Measurements from ENCODE around the gene ZCCHC4. TPM values are rescaled to one million over a fixed set of nuclear protein-coding genes. Genes with fewer than 3 reads are reported as not detected.

Gene ZCCHC4
- total RNA-seq, 2 experiments from 2014 or later: 11.7 to 12.3 TPM

- ChIA-PET POLR2A (no interaction called here), CTCF (interaction anchor here (1.0 kb wide), 1 partner anchor 362 kb away, joined by 3 read pairs; no protein-coding TSS in a partner anchor)
- Mint-ChIP-seq H3K9me3 (ENCODE audit: low read depth) (no peaks in the 10 kb centered on the region), H3K27ac (no peak overlapping the region), H3K36me3 (ENCODE audit: low read depth) (peaks cover 37% of the 10 kb centered on the region), H3K4me1 (no peaks in the 10 kb centered on the region), H3K4me3 (no peak overlapping the region), H3K27me3 (no peaks in the 10 kb centered on the region)
- ATAC-seq: no peak
- intact Hi-C loops (cut with DNase I, micrococcal nuclease): no loop called here
- no peak for DNase-seq
Measured at GRCh38 chr4:25406081-25406692, 93.6 kb downstream of the ZCCHC4 start.

- POLR2A ChIA-PET: no interaction called here
- Mint-ChIP-seq H3K9me3 (ENCODE audit: low read depth) (no peaks in the 10 kb centered on the region), H3K36me3 (ENCODE audit: low read depth) (peaks cover 50% of the 10 kb centered on the region), H3K27me3 (no peaks in the 10 kb centered on the region), H3K4me1 (no peaks in the 10 kb centered on the region), H3K4me3 (no peak overlapping the region), H3K27ac (no peak overlapping the region)
- intact Hi-C loops (cut with DNase I, micrococcal nuclease): no loop called here
- ATAC-seq (no peak), DNase-seq (no peak)
- CTCF ChIA-PET: no interaction called here
Measured at GRCh38 chr4:25410820-25411529, 98.4 kb downstream of the ZCCHC4 start.

DNA sequence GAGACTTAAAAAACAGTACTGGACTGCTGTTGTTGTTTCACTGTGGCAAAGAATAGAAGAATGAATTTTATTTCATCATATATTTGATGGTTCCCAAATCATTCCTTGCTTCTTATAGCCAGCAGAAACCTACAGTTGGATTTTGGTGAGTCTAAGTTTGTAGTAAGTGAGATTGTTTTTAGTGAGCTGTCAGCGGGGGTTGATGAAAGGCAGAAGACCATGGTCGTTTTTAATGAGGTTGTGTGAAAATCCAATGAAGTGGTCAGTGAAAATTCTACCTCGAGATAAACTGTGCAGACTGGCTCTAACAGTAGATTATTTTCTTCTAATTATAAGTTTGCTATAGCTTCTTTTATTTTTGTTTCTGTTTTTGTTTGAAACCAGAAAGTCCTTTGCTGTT is 100.7 kb downstream of the ZCCHC4 start:
- ChIA-PET CTCF (interaction anchor here (0.6 kb wide), 2 partner anchors 81 to 206 kb away, joined by 3 to 5 read pairs; no protein-coding TSS in a partner anchor), POLR2A (no interaction called here)
- no peak for ATAC-seq
- Mint-ChIP-seq H3K27ac (no peak overlapping the region), H3K27me3 (no peaks in the 10 kb centered on the region), H3K36me3 (ENCODE audit: low read depth) (peaks cover 52% of the 10 kb centered on the region), H3K9me3 (ENCODE audit: low read depth) (no peaks in the 10 kb centered on the region), H3K4me1 (no peaks in the 10 kb centered on the region), H3K4me3 (no peak overlapping the region)
- intact Hi-C loops (cut with DNase I, micrococcal nuclease): no loop called here
- DNase-seq: no peak

DNA sequence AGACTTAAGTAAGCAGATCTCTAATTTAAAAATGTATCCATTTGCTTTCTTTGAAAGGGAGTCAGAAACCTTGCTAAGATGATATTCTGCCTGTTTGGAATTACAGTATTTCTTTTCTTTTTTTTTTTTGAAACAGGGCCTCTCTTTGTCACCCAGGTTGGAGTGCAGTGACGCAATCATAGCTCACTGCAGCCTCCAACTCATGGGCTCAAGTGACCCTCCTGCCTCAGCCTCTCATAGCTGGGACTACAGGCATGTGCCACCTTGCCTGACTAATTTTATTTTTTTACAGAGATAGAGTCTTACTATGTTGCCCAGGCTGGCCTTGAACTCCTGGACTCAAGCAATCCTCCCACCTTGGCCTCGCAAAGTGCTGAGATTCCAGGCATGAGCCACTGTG is 104.4 kb downstream of the ZCCHC4 start:
- POLR2A ChIA-PET: no interaction called here
- H3K4me1 Mint-ChIP-seq: peaks cover 5% of the 10 kb centered on the region
- no peak overlapping the region for H3K4me3 Mint-ChIP-seq
- peaks cover 36% of the 10 kb centered on the region for H3K36me3 Mint-ChIP-seq (ENCODE audit: low read depth)
- no peak overlapping the region for H3K27ac Mint-ChIP-seq
- CTCF ChIA-PET: interaction anchor here (1.6 kb wide), 1 partner anchor 51 kb away, joined by 3 read pairs; no protein-coding TSS in a partner anchor
- H3K27me3 Mint-ChIP-seq: no peaks in the 10 kb centered on the region
- ATAC-seq (no peak), DNase-seq (no peak)
- no peaks in the 10 kb centered on the region for H3K9me3 Mint-ChIP-seq (ENCODE audit: low read depth)
- intact Hi-C loops (cut with DNase I, micrococcal nuclease): no loop called here

Other genes with a start within 250 kb of the ZCCHC4 start
- gene SEPSECS, start 152.3 kb upstream of the ZCCHC4 start, total RNA-seq: 10 to 100 TPM; 10.4 to 15.4 TPM
- 10 to 100 TPM; 21.2 to 38.4 TPM for gene PI4K2B, start 78.7 kb upstream of the ZCCHC4 start, total RNA-seq
- 10 to 100 TPM; 19.2 to 31.2 TPM for gene ANAPC4, start 64.5 kb downstream of the ZCCHC4 start, total RNA-seq

Measured in activated CD4-positive, alpha-beta T cell treated with anti-CD3 and anti-CD28 coated beads for 36 hours (primary cell).